GM12878 (cell line): ENCODE results near the gene RIPOR3. TPM values are rescaled to one million over a fixed set of nuclear protein-coding genes. Genes with fewer than 3 reads are reported as not detected.

ENCODE experiments used
- ATAC-seq: fragments of 200-7000 bp; cut with Tn5 transposase; 3 replicates; pipeline ENCODE4 v1.9.1; 2020; ENCODE audit warnings: mild to moderate bottlenecking, moderate library complexity
- BruUV-seq: library from RNA; stranded (reverse); fragments of 400-500 nt; replicated peaks from 2 replicates; lab custom pipeline; 2021; lab: Mats Ljungman, UMichigan
- CTCF ChIA-PET: fragments of 300-600 bp; sonication (Branson Sonifier 250); formaldehyde crosslinking; extraction: SDS; loops from one replicate; lab custom pipeline; 2021; ENCODE audit warnings: inconsistent platforms; lab: Yijun Ruan, JAX
- POLR2A ChIA-PET: fragments of 350-600 bp; formaldehyde crosslinking; extraction: SDS; loops from one replicate; lab custom pipeline; 2021; ENCODE audit warnings: inconsistent platforms; lab: Charles Lee
- RAD21 ChIA-PET: fragments of 300-600 bp; sonication (Branson Sonifier 250); formaldehyde crosslinking; loops from one replicate; lab custom pipeline; 2023; ENCODE audit warnings: antibody characterized with exemption; ENCODE audit not compliant: unreplicated experiment; lab: Charles Lee
- SMC1A ChIA-PET: fragments of 300-600 bp; sonication (Branson Sonifier 250); formaldehyde crosslinking; loops from one replicate; lab custom pipeline; 2023; ENCODE audit not compliant: unreplicated experiment, uncharacterized antibody; lab: Charles Lee
- DNase-seq: peaks from one replicate; pipeline ENCODE4 v3.0.0-alpha.2; 2011; ENCODE audit warnings: low read depth, low spot score
- FAIRE-seq: peaks from 3 replicates; lab custom pipeline; 2011; peaks lifted over from hg19 to GRCh38; lab: Jason Lieb, UNC
- H2AFZ ChIP-seq: 2 replicates; pipeline ENCODE4 v1.6.0; 2011; ENCODE audit warnings: low read depth, low read length, control low read depth; ENCODE audit not compliant: control insufficient read depth
- H3K27ac ChIP-seq: 2 replicates; pipeline ENCODE4 v1.5.1; 2011; ENCODE audit warnings: control low read depth; ENCODE audit not compliant: control insufficient read depth, insufficient read depth
- H3K27me3 ChIP-seq, 2 experiments: replicated peaks in 1 of 2; 2 replicates each; pipeline versions ENCODE4 v1.6.0 to v1.6.1; 2011; ENCODE audit warnings: low read length in 1 of 2; ENCODE audit not compliant: control insufficient read depth in 2 of 2, insufficient read depth in 2 of 2
- H3K36me3 ChIP-seq, 2 experiments: 2 replicates each; pipeline ENCODE4 v1.5.1; 2011; ENCODE audit warnings: low read length in 1 of 2; ENCODE audit not compliant: control insufficient read depth in 2 of 2, insufficient read depth in 2 of 2
- H3K4me1 ChIP-seq: 2 replicates; pipeline ENCODE4 v1.6.1; 2011; ENCODE audit warnings: mild to moderate bottlenecking, low read length, moderate library complexity, mixed read lengths; ENCODE audit not compliant: control insufficient read depth, insufficient read depth
- H3K4me2 ChIP-seq: 2 replicates; pipeline ENCODE4 v1.6.0; 2011; ENCODE audit warnings: control low read depth; ENCODE audit not compliant: control insufficient read depth, insufficient read depth
- H3K4me3 ChIP-seq: fragments of 200-600 bp; sonication (generic); 2 replicates; pipeline ENCODE4 v1.5.1; 2016
- H3K79me2 ChIP-seq: 2 replicates; pipeline ENCODE4 v1.6.0; 2011; ENCODE audit warnings: low read length; ENCODE audit not compliant: control insufficient read depth, insufficient read depth
- H3K9ac ChIP-seq: 2 replicates; pipeline ENCODE4 v1.8.0; 2011; ENCODE audit warnings: low read length, control low read depth, mixed read lengths; ENCODE audit not compliant: control insufficient read depth, insufficient read depth
- H3K9me3 ChIP-seq: replicated peaks from 3 replicates; pipeline ENCODE4 v1.5.1; 2011; ENCODE audit warnings: mild to moderate bottlenecking, low read length; ENCODE audit not compliant: control insufficient read depth, insufficient read depth
- H4K20me1 ChIP-seq: 2 replicates; pipeline ENCODE4 v1.6.0; 2011; ENCODE audit not compliant: control insufficient read depth, insufficient read depth
- ETV6 ChIP-seq, 2 experiments: fragments of 450-650 bp in 1 of 2; IDR thresholded peaks in 1 of 2; conservative IDR thresholded peaks in 1 of 2; 2 replicates each; pipeline ENCODE4 v1.6.1; 2014; ENCODE audit warnings: antibody characterized with exemption in 1 of 2, borderline replicate concordance in 1 of 2, low read depth in 1 of 2, mild to moderate bottlenecking in 1 of 2, moderate library complexity in 1 of 2
- NFXL1 ChIP-seq: fragments of 450-650 bp; IDR thresholded peaks from 2 replicates; pipeline ENCODE4 v1.6.1; 2017; ENCODE audit warnings: antibody characterized with exemption, mild to moderate bottlenecking, borderline replicate concordance
- SMAD1 ChIP-seq: fragments of 450-650 bp; IDR thresholded peaks from 2 replicates; pipeline ENCODE4 v1.6.1; 2018; ENCODE audit warnings: mild to moderate bottlenecking, low read depth; ENCODE audit not compliant: partially characterized antibody
- STAT3 ChIP-seq: IDR thresholded peaks from 2 replicates; pipeline ENCODE4 v1.6.1; 2011; ENCODE audit warnings: low read depth, low read length, improper control_type of control experiment
- WGBS: methylation state at CpG from one replicate; pipeline ENCODE4 v1.1.6; 2016; ENCODE audit warnings: low lambda C conversion rate; ENCODE audit not compliant: insufficient replicate concordance, insufficient coverage; ENCODE audit errors: missing lambda C conversion rate; 5-methylcytosine and 5-hydroxymethylcytosine counted together
- in situ Hi-C: fragments of 300-500 bp; cut with MboI; formaldehyde crosslinking; loops from 9 replicates; pipeline ENCODE4 v1.14.3; 2018; ENCODE audit warnings: mixed read lengths
- intact Hi-C: fragments of 100-400 bp; cut with micrococcal nuclease; formaldehyde crosslinking; loops from one replicate; pipeline ENCODE4 v1.14.2; 2022; ENCODE audit not compliant: unreplicated experiment
- polyA plus RNA-seq, 11 experiments: library from polyadenylated mRNA; depleted of rRNA in 4 of 11; unstranded in 6 of 11; stranded (reverse) in 5 of 11; fragments of >200 nt; fragmentation: Nextera tagmentation in 4 of 11; fragmentation: Illumina TruSeq in 1 of 11; extraction: Ambion mirVana in 4 of 11; extraction: Trizol in 1 of 11; gene quantifications; 1 replicate in 1 of 11; 2 replicates in 10 of 11; pipeline versions ENCODE4 v1.2.1 to v1.2.3, GENCODE V29; 2011 to 2016; ENCODE audit warnings: inconsistent platforms in 2 of 11, missing spikeins in 2 of 11, low read depth in 1 of 11
- total RNA-seq, 4 experiments: library from RNA; depleted of rRNA in 3 of 4; stranded (reverse); fragments of >200 nt in 3 of 4; fragmentation: Illumina TruSeq in 1 of 4; extraction: Trizol in 1 of 4; gene quantifications; 2 replicates each; pipeline versions ENCODE4 v1.2.1 to v1.2.3, GENCODE V29; 2013 to 2021
- TF ChIP-seq, protein P1 (sequence below): fragments of 450-650 bp; IDR thresholded peaks from 2 replicates; pipeline ENCODE4 v1.6.1; 2018; ENCODE audit warnings: mild to moderate bottlenecking, low read depth, moderate library complexity; ENCODE audit not compliant: partially characterized antibody

RIPOR3 gene
- total and polyA plus RNA-seq, 10 of the 15 experiments (the other 5 are each of a cell fraction or from before 2014, with no cell fraction given), result 0.04 to 0.55 (median 0.12) TPM; not detected in 6

DNA sequence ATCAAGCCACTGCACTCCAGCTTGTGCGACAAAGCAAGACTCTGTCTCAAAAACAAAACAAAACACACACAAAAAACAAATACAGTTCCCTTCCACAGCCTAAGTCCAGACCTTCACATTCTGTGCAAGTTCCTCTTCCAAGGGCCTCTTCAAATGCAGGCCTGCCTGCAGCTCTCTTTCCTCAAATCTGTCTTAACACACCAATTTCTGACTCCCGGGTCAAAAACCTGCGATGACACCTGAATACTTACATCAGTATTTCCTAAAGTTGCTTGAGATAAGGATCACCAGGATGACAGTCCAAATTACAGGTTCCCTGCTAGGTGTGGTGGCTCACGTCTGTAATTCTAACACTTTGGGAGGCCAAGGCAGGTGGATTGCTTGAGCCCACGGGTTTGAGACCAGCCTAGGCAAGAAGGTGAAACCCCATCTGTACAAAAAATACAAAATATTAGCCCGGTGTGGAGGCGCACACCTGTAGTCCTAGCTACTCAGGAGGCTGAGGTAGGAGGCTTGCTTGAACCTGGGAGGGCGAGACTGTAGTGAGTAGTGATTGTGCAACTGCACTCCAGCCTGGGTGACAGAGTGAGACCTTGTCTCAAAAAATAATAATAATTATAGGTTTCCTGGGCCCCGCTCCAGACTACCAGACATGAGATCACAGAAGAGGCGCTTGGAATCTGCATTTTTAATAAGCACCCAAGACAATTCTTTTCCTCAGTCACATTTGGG lies 31.2 kb upstream of the RIPOR3 start:
- RAD21 ChIA-PET, result no interaction called here

More for the DNA sequence above, 31.2 kb upstream of the RIPOR3 start:
- FAIRE-seq, result no peak
- SMC1A ChIA-PET, result no interaction called here
- Histone ChIP-seq H3K36me3 (no peaks in the 10 kb centered on the region), H3K9me3 (no peaks in the 10 kb centered on the region), H3K4me3 (no peak overlapping the region), H3K79me2 (no peaks in the 10 kb centered on the region), H3K9ac (no peak overlapping the region), H3K4me2 (no peak overlapping the region), H2AFZ (no peak overlapping the region), H4K20me1 (no peaks in the 10 kb centered on the region), H3K27me3 (no peaks in the 10 kb centered on the region; a peak in 1 of 4 replicates), H3K4me1 (peaks cover 7% of the 10 kb centered on the region), H3K27ac (no peak overlapping the region)
- ATAC-seq, result no peak
- intact Hi-C loops (no loop called here), in situ Hi-C loops (no loop called here)
- POLR2A ChIA-PET, result no interaction called here
- TF ChIP-seq, protein P1, sequence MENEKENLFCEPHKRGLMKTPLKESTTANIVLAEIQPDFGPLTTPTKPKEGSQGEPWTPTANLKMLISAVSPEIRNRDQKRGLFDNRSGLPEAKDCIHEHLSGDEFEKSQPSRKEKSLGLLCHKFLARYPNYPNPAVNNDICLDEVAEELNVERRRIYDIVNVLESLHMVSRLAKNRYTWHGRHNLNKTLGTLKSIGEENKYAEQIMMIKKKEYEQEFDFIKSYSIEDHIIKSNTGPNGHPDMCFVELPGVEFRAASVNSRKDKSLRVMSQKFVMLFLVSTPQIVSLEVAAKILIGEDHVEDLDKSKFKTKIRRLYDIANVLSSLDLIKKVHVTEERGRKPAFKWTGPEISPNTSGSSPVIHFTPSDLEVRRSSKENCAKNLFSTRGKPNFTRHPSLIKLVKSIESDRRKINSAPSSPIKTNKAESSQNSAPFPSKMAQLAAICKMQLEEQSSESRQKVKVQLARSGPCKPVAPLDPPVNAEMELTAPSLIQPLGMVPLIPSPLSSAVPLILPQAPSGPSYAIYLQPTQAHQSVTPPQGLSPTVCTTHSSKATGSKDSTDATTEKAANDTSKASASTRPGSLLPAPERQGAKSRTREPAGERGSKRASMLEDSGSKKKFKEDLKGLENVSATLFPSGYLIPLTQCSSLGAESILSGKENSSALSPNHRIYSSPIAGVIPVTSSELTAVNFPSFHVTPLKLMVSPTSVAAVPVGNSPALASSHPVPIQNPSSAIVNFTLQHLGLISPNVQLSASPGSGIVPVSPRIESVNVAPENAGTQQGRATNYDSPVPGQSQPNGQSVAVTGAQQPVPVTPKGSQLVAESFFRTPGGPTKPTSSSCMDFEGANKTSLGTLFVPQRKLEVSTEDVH, result no peak
- TF ChIP-seq SMAD1 (no peak), NFXL1 (peak; percentile 15; the same call in 1 of the 2 replicates), STAT3 (no peak), ETV6 (conservative IDR thresholded peaks at IDR 0.05 in 1 of 2, IDR thresholded peaks at IDR 0.05 in 1 of 2; ENCODE audit: borderline replicate concordance in 1 of 2, low read depth in 1 of 2) (0 out of 4 replicates have a peak, but pooled peaks of 1 of the 2 experiments have one; percentile 15)
- no TSS peak for BruUV-seq
- no peak for DNase-seq
- CTCF ChIA-PET, result interaction anchor here (1.0 kb wide), 1 partner anchor 27 kb away, joined by 3 read pairs; no protein-coding TSS in a partner anchor
- 48% methylated on average over 10 of the region's 10 CpGs for WGBS
